NB4 (cell line): ENCODE data around the gene CDK5R2.

Source experiments
- DNase-seq: peaks from one replicate; pipeline ENCODE4 v3.0.0; 2010; ENCODE audit warnings: low read depth
- H3K4me3 ChIP-seq: one replicate; pipeline ENCODE4 v1.5.1; 2011; ENCODE audit warnings: mild to moderate bottlenecking, low read depth, low read length, moderate library complexity
- CTCF ChIP-seq: IDR thresholded peaks from one replicate; pipeline ENCODE4 v1.5.1; 2012; ENCODE audit warnings: low read depth, low read length
- MAX ChIP-seq: IDR thresholded peaks from 2 replicates; pipeline ENCODE4 v1.6.1; 2011; ENCODE audit warnings: low read depth, low read length
- MYC ChIP-seq: IDR thresholded peaks from 2 replicates; pipeline ENCODE4 v1.6.1; 2011; ENCODE audit warnings: low read depth, low read length
- POLR2A ChIP-seq: IDR thresholded peaks from 2 replicates; pipeline ENCODE4 v1.6.1; 2011; ENCODE audit warnings: mild to moderate bottlenecking; ENCODE audit not compliant: insufficient read length; ENCODE audit errors: extremely low read depth

Gene CDK5R2

GRCh38 chr2:218995561-218995960, 36.1 kb downstream of the CDK5R2 start:
- no peak for DNase-seq
- no peak for TF ChIP-seq POLR2A
- TF ChIP-seq CTCF, result no peak
- no peak for TF ChIP-seq MYC
- TF ChIP-seq MAX, result no peak
- H3K4me3 ChIP-seq, result no peak overlapping the region

- DNase-seq, result peak; percentile 70
- no peak overlapping the region for H3K4me3 ChIP-seq
Measured at GRCh38 chr2:218995972-218996711, 36.7 kb downstream of the CDK5R2 start.

GRCh38 chr2:218996937-218997336, 37.5 kb downstream of the CDK5R2 start:
- no peak overlapping the region for H3K4me3 ChIP-seq
- DNase-seq, result no peak
- no peak for TF ChIP-seq POLR2A
- TF ChIP-seq CTCF, result no peak
- no peak for TF ChIP-seq MYC
- TF ChIP-seq MAX, result no peak

More at GRCh38 chr2:218995972-218996711, 36.7 kb downstream of the CDK5R2 start:
- TF ChIP-seq CTCF (peak; percentile 71), MYC (no peak), MAX (0 out of 2 replicates have a peak, but pooled peaks have one; percentile 12), POLR2A (no peak)

GRCh38 chr2:218997731-218998130, 38.3 kb downstream of the CDK5R2 start:
- DNase-seq, result no peak
- no peak overlapping the region for H3K4me3 ChIP-seq
- TF ChIP-seq MYC (no peak), MAX (no peak), CTCF (no peak), POLR2A (no peak)

- H3K4me3 ChIP-seq, result no peak overlapping the region
- no peak for TF ChIP-seq POLR2A
- TF ChIP-seq MYC, result no peak
- no peak for TF ChIP-seq MAX
- no peak for TF ChIP-seq CTCF
- no peak for DNase-seq
Measured at GRCh38 chr2:218998414-218999002, 39.0 kb downstream of the CDK5R2 start.
